HG03045 (cell line): Measurements from ENCODE around the gene GLB1L3.

Experiments
- ATAC-seq: cut with Tn5 transposase; IDR thresholded peaks from one replicate; pipeline ENCODE4 v1.9.1; 2021; ENCODE audit warnings: mild to moderate bottlenecking, moderate library complexity; ENCODE audit not compliant: unreplicated experiment

Gene GLB1L3

DNA sequence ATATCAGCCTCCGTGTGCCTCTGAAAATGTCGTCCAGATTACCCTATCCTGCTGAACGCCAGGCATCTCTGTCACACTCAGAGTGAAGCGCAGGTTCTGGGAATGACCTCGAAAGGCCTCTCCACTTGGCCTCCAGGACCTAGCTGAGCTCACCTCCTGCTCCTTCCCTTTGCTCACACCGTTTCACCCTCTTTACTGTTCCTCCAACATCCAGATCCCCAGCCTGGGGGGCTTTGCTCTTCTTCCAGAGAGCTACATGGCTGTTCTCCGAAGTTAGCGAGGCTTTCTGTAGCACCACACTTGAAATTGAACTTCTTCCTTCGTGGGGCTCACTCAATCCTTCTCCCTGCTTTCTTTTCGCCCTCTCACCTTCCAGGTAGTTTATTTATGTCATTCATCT is 83.5 kb downstream of the GLB1L3 start:
- ATAC-seq, result no peak

- peak; percentile 82 for ATAC-seq
These were observed 84.1 kb downstream of the GLB1L3 start for GRCh38 chr11:134360050-134360835.

DNA sequence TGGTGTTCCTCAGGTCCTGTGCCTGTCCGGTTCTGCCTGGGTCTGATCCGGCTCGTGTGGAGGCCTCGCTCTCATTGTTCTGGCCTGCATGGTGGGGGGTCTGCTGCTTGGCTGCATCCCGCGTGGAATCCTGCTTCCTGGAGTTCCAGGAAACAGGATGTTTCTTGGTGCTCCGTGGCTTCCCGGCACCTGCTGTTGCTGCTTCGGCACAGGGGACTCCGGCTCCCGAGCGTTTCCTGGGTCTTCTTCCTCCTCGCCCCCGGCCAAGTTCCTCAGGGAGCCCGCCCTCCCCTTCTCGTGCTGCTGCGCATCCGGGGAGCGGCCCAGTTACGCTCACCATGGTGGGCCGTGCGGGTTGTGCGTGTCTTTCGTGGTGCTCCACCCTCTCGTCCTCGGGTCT is 85.5 kb downstream of the GLB1L3 start:
- ATAC-seq, result no peak

- ATAC-seq, result no peak
These were observed 86.2 kb downstream of the GLB1L3 start for GRCh38 chr11:134362192-134362901.

DNA sequence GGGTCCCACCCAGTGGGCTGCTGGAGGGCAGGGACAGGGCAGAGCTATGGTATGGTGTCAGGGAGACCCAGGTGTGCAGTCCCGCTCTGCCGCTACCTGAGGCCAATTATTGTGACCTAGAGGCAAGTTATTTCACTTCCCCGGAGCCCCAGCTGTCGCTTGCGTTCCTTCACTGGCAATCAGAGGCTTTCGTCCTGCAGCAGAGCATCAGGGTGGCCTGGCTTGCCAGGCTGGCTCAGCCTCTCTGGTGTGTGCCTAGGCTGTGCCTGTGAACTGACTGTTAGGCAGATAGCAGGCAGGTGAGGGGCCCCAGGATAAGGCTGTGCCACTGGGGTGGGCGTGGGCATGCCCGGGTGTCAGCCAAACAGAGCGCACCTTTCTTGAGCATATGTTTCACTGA is 87.0 kb downstream of the GLB1L3 start:
- ATAC-seq, result no peak

GRCh38 chr11:134363592-134363991 is 87.4 kb downstream of the GLB1L3 start:
- ATAC-seq, result no peak

DNA sequence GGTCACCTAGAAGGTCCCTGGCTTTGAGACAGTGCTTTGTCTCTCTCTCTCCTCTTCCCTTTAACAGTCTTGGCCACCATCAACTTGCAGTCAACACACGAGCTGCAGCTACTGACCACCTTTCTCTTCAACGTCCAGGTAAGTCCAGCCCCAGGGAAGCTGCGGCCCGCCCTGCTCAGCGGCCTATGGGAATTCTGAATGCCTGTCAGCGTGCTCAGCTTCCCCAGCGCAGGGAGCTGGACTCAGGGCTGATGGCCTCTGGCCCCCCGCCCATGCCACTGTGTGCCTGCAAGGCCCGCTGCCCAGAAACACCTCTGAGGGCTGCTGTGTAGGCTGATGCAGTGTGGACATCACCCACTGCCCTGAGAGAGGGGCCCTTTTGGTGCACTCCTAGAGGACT is 88.1 kb downstream of the GLB1L3 start:
- ATAC-seq, result no peak

GRCh38 chr11:134365011-134365925 is 89.1 kb downstream of the GLB1L3 start:
- no peak for ATAC-seq

GRCh38 chr11:134366254-134366653 is 90.1 kb downstream of the GLB1L3 start:
- ATAC-seq, result no peak

GRCh38 chr11:134367781-134368180 is 91.6 kb downstream of the GLB1L3 start:
- ATAC-seq, result no peak
